ENCODE results near the gene RAB11FIP4. TPM values are rescaled to one million over a fixed set of nuclear protein-coding genes. Genes with fewer than 3 reads are reported as not detected.
"Not testable (repeated sequence)": the region's sequence is repeated elsewhere in the genome, so short reads cannot be mapped to it uniquely, and the experiment has no call there.

Gene RAB11FIP4
- total RNA-seq, 8 experiments from 2014 or later = 7.0 to 44.2 (median 25.2) TPM

- in situ Hi-C loops (cut with MboI; ENCODE audit: low pct_unique_long_range_greater_than_20kb in 2 of 9, low sequenced_read_pairs in 9 of 9, unreplicated experiment in 9 of 9) = loop anchor here in 4 of 9 experiments (10.0 to 25.0 kb wide), 3 partner anchors 94 to 406 kb away; no protein-coding TSS in a partner anchor
- Histone ChIP-seq H3K4me1 (replicated peaks in 1 of 2) (peaks cover 12 to 14% of the 10 kb centered on the region in 2 donors), H3K27ac (peak overlapping the region in 1 of 2 donors; percentile 20), H3K4me3 (peak overlapping the region in 1 of 5 donors; percentile 23)
- 17 to 66% (median 33%) methylated on average over 1 to 7 of the region's 12 CpGs; no CpG with 5 or more reads in 1 of the 10 experiments for WGBS, 10 experiments
- peak in 7 of 8 experiments; percentile 31 to 60 (median 47) for ATAC-seq (replicated peaks in 6 of 8)
These were observed 39.8 kb downstream of the RAB11FIP4 start for GRCh38 chr17:31431098-31431851.

- Histone ChIP-seq H3K4me3 (peak overlapping the region in 2 of 5 donors; percentile 15 to 23), H3K27ac (peak overlapping the region in 1 of 2 donors; percentile 44), H3K4me1 (replicated peaks in 1 of 2) (peaks cover 10 to 14% of the 10 kb centered on the region in 2 donors)
- ATAC-seq (replicated peaks in 6 of 8) = peak in 5 of 8 experiments; percentile 85 to 95 (median 94)
- 36 to 82% (median 40%) methylated on average over 1 to 11 of the region's 16 CpGs; no CpG with 5 or more reads in 3 of the 10 experiments for WGBS, 10 experiments
- in situ Hi-C loops (cut with MboI; ENCODE audit: low pct_unique_long_range_greater_than_20kb in 2 of 9, low sequenced_read_pairs in 9 of 9, unreplicated experiment in 9 of 9) = loop anchor here in 4 of 9 experiments (10.0 to 25.0 kb wide), 3 partner anchors 93 to 405 kb away; no protein-coding TSS in a partner anchor
These were observed 40.6 kb downstream of the RAB11FIP4 start for GRCh38 chr17:31431852-31432658.

GRCh38 chr17:31433091-31433790 lies 41.8 kb downstream of the RAB11FIP4 start:
- no peak for ATAC-seq (replicated peaks in 6 of 8)
- in situ Hi-C loops (cut with MboI; ENCODE audit: low pct_unique_long_range_greater_than_20kb in 2 of 9, low sequenced_read_pairs in 9 of 9, unreplicated experiment in 9 of 9) = loop anchor here in 4 of 9 experiments (10.0 to 25.0 kb wide), 3 partner anchors 92 to 404 kb away; no protein-coding TSS in a partner anchor
- H3K4me3 ChIP-seq = no peak overlapping the region
- no peak overlapping the region for H3K27ac ChIP-seq
- peaks cover 13 to 20% of the 10 kb centered on the region in 2 donors for H3K4me1 ChIP-seq (replicated peaks in 1 of 2)
- WGBS, 10 experiments = 20 to 95% (median 89%) methylated on average over 1 to 4 of the region's 14 CpGs; no CpG with 5 or more reads in 5 of the 10 experiments

GRCh38 chr17:31433811-31434726 lies 42.6 kb downstream of the RAB11FIP4 start:
- peaks cover 13 to 20% of the 10 kb centered on the region in 2 donors for H3K4me1 ChIP-seq (replicated peaks in 1 of 2)
- ATAC-seq (replicated peaks in 6 of 8) = no peak
- no peak overlapping the region for H3K4me3 ChIP-seq
- no peak overlapping the region for H3K27ac ChIP-seq
- in situ Hi-C loops (cut with MboI; ENCODE audit: low pct_unique_long_range_greater_than_20kb in 2 of 9, low sequenced_read_pairs in 9 of 9, unreplicated experiment in 9 of 9) = loop anchor here in 4 of 9 experiments (10.0 to 25.0 kb wide), 3 partner anchors 91 to 403 kb away; no protein-coding TSS in a partner anchor
- WGBS, 10 experiments = 11 to 97% (median 83%) methylated on average over 1 to 12 of the region's 21 CpGs; no CpG with 5 or more reads in 2 of the 10 experiments

DNA sequence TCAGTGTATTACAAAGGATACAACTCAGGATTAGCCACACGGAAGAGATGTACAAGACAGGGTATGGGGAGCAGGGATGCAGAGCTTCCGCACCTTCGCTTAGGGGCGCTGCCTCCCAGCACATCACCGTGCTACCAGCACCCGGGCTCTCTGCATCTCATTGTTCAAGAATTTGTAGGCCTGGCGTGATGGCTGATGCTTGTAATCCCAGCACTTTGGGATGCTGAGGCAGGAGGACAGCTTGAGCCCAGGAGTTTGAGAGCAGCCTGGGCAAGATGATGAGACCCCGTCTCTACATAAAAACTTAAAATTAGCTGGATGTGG lies 43.2 kb downstream of the RAB11FIP4 start:
- Histone ChIP-seq H3K27ac (no peak overlapping the region), H3K4me1 (replicated peaks in 1 of 2) (peaks cover 13 to 20% of the 10 kb centered on the region in 2 donors), H3K4me3 (no peak overlapping the region)
- in situ Hi-C loops (cut with MboI; ENCODE audit: low pct_unique_long_range_greater_than_20kb in 2 of 9, low sequenced_read_pairs in 9 of 9, unreplicated experiment in 9 of 9) = loop anchor here in 4 of 9 experiments (10.0 to 25.0 kb wide), 3 partner anchors 90 to 403 kb away; no protein-coding TSS in a partner anchor
- no peak for ATAC-seq (replicated peaks in 6 of 8)
- 25 to 100% (median 89%) methylated on average over 1 to 8 of the region's 8 CpGs; no CpG with 5 or more reads in 6 of the 10 experiments for WGBS, 10 experiments

GRCh38 chr17:31435581-31435980 lies 44.1 kb downstream of the RAB11FIP4 start:
- Histone ChIP-seq H3K4me3 (no peak overlapping the region), H3K27ac (no peak overlapping the region), H3K4me1 (replicated peaks in 1 of 2) (peaks cover 13 to 20% of the 10 kb centered on the region in 2 donors)
- 0 to 20% (median 17%) methylated on average over 1 of the region's 2 CpGs; no CpG with 5 or more reads in 7 of the 10 experiments for WGBS, 10 experiments
- in situ Hi-C loops (cut with MboI; ENCODE audit: low pct_unique_long_range_greater_than_20kb in 2 of 9, low sequenced_read_pairs in 9 of 9, unreplicated experiment in 9 of 9) = loop anchor here in 4 of 9 experiments (10.0 to 25.0 kb wide), 3 partner anchors 89 to 402 kb away; no protein-coding TSS in a partner anchor
- no peak for ATAC-seq (replicated peaks in 6 of 8)

DNA sequence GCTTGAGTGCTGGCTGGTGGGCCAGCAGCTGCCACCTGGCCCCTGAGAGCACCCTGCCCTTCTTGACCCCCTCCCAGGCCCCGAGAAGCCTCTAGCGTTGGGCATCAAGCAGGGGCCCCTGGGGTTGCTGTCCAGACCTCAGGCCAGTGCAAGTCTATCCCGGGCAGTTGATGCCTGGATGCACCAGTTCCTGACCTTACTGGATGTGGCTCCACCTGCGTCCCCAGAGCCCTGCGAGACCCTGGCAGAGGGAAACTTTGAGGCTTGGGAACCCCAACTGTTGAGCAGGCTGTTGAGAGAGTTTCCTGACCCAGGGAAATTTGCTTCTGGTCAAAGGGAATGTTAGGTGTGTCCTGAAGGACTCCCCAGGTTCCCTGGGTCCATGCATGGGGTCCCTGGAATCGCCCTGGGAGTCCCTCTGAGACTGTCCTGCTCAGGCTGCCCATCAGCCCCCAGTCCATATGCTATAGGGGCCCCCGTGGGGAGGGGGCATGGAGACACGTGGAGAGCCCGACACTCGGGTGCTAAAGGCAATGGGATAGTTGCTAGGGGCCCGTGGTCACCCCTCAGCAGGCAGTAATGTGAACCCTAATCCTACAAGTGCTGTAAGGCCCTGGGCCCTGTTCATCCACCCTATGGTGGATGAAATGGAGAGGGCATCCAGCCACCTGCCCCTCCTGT lies 46.4 kb downstream of the RAB11FIP4 start:
- Histone ChIP-seq H3K4me3 (no peak overlapping the region), H3K27ac (no peak overlapping the region), H3K4me1 (replicated peaks in 1 of 2) (peaks cover 3 to 7% of the 10 kb centered on the region in 2 donors)
- in situ Hi-C loops (cut with MboI; ENCODE audit: low pct_unique_long_range_greater_than_20kb in 2 of 9, low sequenced_read_pairs in 9 of 9, unreplicated experiment in 9 of 9) = loop anchor here in 4 of 9 experiments (10.0 to 25.0 kb wide), 3 partner anchors 87 to 399 kb away; no protein-coding TSS in a partner anchor
- peak in 6 of 8 experiments; percentile 15 to 24 (median 18) for ATAC-seq (replicated peaks in 6 of 8)
- 69 to 80% (median 80%) methylated on average over 1 to 4 of the region's 11 CpGs; no CpG with 5 or more reads in 7 of the 10 experiments for WGBS, 10 experiments

DNA sequence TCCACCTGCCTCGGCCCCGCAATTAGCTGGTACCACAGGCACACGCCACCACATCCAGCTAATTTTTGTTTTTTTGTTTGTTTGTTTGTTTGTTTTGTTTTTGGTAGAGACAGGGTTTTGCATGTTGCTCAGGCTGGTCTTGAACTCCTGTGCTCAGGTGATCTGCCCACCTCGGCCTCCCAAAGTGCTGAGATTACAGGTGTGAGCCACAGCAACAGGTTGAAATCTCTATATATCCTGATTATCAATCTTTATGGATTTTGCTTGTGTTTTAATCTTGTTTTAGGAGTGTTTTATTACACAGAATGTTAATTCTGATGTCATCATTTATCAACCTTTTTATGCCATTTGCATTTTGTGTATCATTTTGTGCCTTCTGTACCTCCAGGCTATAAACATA lies 48.2 kb downstream of the RAB11FIP4 start:
- Histone ChIP-seq H3K4me1 (replicated peaks in 1 of 2) (peaks cover 3 to 7% of the 10 kb centered on the region in 2 donors), H3K27ac (no peak overlapping the region), H3K4me3 (no peak overlapping the region)
- 49 to 100% (median 85%) methylated on average over 1 to 4 of the region's 4 CpGs for WGBS, 10 experiments
- in situ Hi-C loops (cut with MboI; ENCODE audit: low pct_unique_long_range_greater_than_20kb in 2 of 9, low sequenced_read_pairs in 9 of 9, unreplicated experiment in 9 of 9) = loop anchor here in 4 of 9 experiments (10.0 to 25.0 kb wide), 3 partner anchors 85 to 398 kb away; no protein-coding TSS in a partner anchor
- no peak for ATAC-seq (replicated peaks in 6 of 8)

DNA sequence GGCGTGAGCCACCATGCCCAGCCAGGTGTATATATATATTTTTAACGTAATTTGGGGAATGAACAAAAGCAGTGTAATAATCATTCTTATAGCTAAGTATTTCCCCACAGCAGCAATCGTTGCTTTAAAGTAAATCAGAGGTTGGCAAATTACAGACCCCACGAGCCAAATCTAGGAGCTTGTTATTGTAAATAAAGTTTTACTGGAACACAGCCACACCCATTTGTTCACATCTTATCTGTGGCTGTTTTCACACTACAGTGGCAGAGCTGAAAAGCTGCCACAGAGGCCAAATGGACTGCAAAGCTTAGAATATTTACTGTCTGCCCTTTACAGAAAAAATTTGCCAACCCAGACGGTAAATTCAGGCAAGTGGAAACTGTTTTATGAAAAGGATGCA lies 50.8 kb downstream of the RAB11FIP4 start:
- WGBS, 10 experiments = 60 to 100% (median 96%) methylated on average over 1 to 4 of the region's 5 CpGs; no CpG with 5 or more reads in 2 of the 10 experiments
- ATAC-seq (replicated peaks in 6 of 8) = no peak
- no peak overlapping the region for H3K4me3 ChIP-seq
- in situ Hi-C loops (cut with MboI; ENCODE audit: low pct_unique_long_range_greater_than_20kb in 2 of 9, low sequenced_read_pairs in 9 of 9, unreplicated experiment in 9 of 9) = loop anchor here in 3 of 9 experiments (25.0 kb wide), 2 partner anchors 95 to 395 kb away; no protein-coding TSS in a partner anchor
- H3K27ac ChIP-seq = no peak overlapping the region
- H3K4me1 ChIP-seq (replicated peaks in 1 of 2) = peaks cover 3 to 4% of the 10 kb centered on the region in 2 donors

- H3K4me3 ChIP-seq; H3K4me1 ChIP-seq (replicated peaks in 1 of 2); ATAC-seq (replicated peaks in 6 of 8); H3K27ac ChIP-seq: not testable (repeated sequence)
- in situ Hi-C loops (cut with MboI; ENCODE audit: low pct_unique_long_range_greater_than_20kb in 2 of 9, low sequenced_read_pairs in 9 of 9, unreplicated experiment in 9 of 9) = loop anchor here in 3 of 9 experiments (25.0 kb wide), 2 partner anchors 94 to 394 kb away; no protein-coding TSS in a partner anchor
- WGBS, 10 experiments = 53 to 100% (median 92%) methylated on average over 1 to 5 of the region's 5 CpGs
These were observed 51.4 kb downstream of the RAB11FIP4 start for GRCh38 chr17:31442856-31443255.

GRCh38 chr17:31443386-31443785 lies 51.9 kb downstream of the RAB11FIP4 start:
- WGBS, 10 experiments = 45 to 100% (median 74%) methylated on average over 1 to 7 of the region's 7 CpGs
- in situ Hi-C loops (cut with MboI; ENCODE audit: low pct_unique_long_range_greater_than_20kb in 2 of 9, low sequenced_read_pairs in 9 of 9, unreplicated experiment in 9 of 9) = loop anchor here in 3 of 9 experiments (25.0 kb wide), 2 partner anchors 94 to 394 kb away; no protein-coding TSS in a partner anchor

More at GRCh38 chr17:31443386-31443785, 51.9 kb downstream of the RAB11FIP4 start:
- no peak for ATAC-seq (replicated peaks in 6 of 8)
- Histone ChIP-seq H3K27ac (no peak overlapping the region), H3K4me3 (no peak overlapping the region), H3K4me1 (replicated peaks in 1 of 2) (no peaks in the 10 kb centered on the region)
